Measurements from ENCODE around the gene BEAN1. TPM values are rescaled to one million over a fixed set of nuclear protein-coding genes. Genes with fewer than 3 reads are reported as not detected.

Gene BEAN1
- total RNA-seq, 6 donors from 2014 or later = 0.22 to 1.0 (median 0.35) TPM; not detected in 2

DNA sequence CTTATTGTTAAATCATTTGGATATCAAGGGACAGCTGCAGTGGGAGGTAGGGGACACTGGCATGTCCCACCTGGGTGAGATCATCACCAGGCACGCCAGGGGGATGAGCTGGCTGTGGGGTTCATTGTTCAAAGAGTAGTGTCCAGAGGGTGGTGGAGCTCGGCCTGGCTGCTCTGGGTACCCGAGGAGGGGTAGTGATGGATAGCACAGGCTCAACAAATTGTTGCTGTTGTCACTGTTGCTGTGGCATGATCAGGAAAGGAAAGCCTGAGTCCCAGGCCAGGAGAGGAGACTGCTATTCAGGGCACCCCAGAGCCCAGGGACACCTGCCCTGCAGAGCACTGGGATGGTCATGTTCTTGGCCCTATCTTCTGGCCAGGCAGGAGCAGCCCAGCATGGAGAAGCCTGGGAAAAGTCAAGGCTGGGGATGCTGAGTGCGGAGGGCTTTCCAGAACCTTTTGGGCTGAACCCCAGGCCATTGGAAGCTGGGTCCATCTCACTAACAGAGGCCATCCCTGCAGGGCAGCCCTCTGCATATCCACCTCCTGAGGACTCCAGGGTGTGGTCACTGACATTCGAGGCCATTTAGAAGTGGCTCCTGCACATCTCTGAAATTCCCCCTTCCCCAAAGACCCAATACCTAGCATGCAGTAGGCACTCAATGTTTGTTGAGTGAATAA, 12.1 kb downstream of the BEAN1 start:
- DNase-seq (no peak), ATAC-seq (ENCODE audit: low FRiP score in 2 of 2) (no peak)
- no peak overlapping the region for H3K27ac ChIP-seq
- TF ChIP-seq POLR2AphosphoS5 (IDR thresholded peaks at IDR 0.05) (no peak), POLR2A (IDR thresholded peaks at IDR 0.05) (no peak), EP300 (IDR thresholded peaks at IDR 0.05) (no peak)
- TF ChIP-seq, protein P1, sequence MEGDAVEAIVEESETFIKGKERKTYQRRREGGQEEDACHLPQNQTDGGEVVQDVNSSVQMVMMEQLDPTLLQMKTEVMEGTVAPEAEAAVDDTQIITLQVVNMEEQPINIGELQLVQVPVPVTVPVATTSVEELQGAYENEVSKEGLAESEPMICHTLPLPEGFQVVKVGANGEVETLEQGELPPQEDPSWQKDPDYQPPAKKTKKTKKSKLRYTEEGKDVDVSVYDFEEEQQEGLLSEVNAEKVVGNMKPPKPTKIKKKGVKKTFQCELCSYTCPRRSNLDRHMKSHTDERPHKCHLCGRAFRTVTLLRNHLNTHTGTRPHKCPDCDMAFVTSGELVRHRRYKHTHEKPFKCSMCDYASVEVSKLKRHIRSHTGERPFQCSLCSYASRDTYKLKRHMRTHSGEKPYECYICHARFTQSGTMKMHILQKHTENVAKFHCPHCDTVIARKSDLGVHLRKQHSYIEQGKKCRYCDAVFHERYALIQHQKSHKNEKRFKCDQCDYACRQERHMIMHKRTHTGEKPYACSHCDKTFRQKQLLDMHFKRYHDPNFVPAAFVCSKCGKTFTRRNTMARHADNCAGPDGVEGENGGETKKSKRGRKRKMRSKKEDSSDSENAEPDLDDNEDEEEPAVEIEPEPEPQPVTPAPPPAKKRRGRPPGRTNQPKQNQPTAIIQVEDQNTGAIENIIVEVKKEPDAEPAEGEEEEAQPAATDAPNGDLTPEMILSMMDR (IDR thresholded peaks at IDR 0.05) = no peak
- no peak overlapping the region for H3K4me3 ChIP-seq
- H3K36me3 ChIP-seq = no peaks in the 10 kb centered on the region
- no peaks in the 10 kb centered on the region for H3K9me3 ChIP-seq
- no peaks in the 10 kb centered on the region for H3K27me3 ChIP-seq
- no peaks in the 10 kb centered on the region for H3K4me1 ChIP-seq
- 78 to 97% methylated on average over 5 of the region's 5 CpGs for WGBS, 2 donors

DNA sequence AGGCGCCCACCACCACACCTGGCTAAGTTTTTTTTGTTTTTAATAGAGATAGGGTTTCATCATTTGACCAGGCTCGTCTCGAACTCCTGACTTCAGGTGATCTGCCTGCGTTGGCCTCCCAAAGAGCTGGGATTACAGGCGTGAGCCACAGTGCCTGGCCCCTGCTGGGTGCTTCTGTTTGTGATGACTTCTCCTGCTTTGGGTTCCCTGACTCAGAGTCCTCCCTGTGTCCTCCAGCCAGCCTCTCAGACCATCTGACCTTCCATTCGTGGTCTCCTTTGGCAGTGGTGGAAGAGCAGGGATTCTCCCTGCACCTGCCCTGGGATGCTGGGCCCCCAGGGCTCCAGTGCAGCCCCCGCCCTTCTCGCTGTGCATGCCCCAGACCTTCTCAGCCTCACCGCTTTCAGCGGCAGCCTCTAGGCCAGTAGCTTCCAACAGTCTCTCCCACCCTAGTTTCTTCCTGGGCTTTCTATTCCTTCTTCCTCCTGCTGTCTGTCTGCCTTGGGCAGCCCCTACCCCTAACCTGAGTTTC, 13.2 kb downstream of the BEAN1 start:
- TF ChIP-seq, protein P1 (IDR thresholded peaks at IDR 0.05) = no peak
- ATAC-seq (ENCODE audit: low FRiP score in 2 of 2) (no peak), DNase-seq (no peak)
- no peaks in the 10 kb centered on the region for H3K9me3 ChIP-seq
- no peaks in the 10 kb centered on the region for H3K4me1 ChIP-seq
- no peaks in the 10 kb centered on the region for H3K27me3 ChIP-seq
- no peak overlapping the region for H3K4me3 ChIP-seq
- no peak overlapping the region for H3K27ac ChIP-seq
- H3K36me3 ChIP-seq = no peaks in the 10 kb centered on the region
- WGBS, 2 donors = 90 to 94% methylated on average over 10 of the region's 10 CpGs

DNA sequence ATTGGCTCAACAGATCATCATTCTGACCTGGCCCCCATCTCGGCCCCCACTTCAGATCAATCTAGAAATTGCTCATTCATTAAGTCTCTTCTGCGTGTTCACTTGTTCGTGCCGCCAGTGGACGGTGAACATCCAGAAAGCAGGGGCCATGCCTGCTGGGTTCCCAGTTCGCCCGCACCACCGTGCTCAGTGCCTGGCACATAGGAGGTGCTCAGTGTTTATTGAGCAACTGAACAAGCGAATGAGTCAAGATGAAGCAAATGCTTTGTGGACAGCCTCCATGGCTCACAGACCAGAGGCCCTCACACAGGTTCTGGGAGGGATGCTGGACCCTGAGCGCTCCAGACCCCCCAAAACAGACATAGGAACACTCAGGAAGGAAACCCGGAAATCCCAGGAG, 13.9 kb downstream of the BEAN1 start:
- TF ChIP-seq, protein P1 (IDR thresholded peaks at IDR 0.05) = no peak
- TF ChIP-seq EP300 (IDR thresholded peaks at IDR 0.05) (no peak), POLR2A (IDR thresholded peaks at IDR 0.05) (no peak), POLR2AphosphoS5 (IDR thresholded peaks at IDR 0.05) (no peak)
- Histone ChIP-seq H3K27ac (no peak overlapping the region), H3K36me3 (no peaks in the 10 kb centered on the region), H3K27me3 (no peaks in the 10 kb centered on the region), H3K4me3 (no peak overlapping the region), H3K4me1 (no peaks in the 10 kb centered on the region), H3K9me3 (no peaks in the 10 kb centered on the region)
- ATAC-seq (ENCODE audit: low FRiP score in 2 of 2) (no peak), DNase-seq (no peak)
- 93 to 96% methylated on average over 11 of the region's 11 CpGs for WGBS, 2 donors

DNA sequence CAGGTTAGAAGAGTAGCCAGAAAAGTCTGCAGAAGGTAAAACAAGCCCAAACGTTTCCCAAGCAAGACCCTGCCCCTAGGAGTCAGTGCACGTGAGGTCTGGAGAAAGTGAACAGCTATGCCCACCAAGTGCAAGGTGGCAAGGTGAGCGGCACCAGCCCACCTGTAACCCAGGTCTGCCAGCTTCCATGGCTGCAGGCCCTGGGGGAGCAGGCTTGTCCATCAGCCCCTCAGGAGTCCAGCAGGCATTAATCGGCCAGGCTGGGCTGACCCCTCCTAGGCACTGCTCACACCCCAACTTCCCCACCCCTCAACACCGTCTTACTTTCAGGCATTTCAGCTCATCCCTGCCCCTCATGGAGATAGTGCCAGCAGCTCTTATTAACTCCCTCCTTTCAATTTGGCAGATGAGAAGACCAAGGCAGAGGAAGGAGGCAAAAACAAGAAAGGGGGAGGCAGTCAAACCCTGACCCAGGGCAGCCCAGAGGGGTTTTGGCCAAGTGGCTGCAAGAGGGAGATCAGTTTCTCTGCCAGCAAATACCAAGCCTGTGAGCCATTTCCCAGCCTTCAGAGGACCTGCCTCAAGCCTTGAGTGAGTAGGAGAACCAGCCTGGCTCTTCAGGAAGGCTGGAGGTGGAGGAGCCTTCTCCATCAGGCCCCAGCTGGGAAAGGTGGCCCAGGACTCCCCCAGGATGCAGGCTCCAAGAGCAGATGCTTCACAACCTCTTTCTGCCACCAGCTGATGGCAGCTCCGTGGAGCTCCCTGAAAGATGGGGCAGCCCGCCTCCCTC, 14.7 kb downstream of the BEAN1 start:
- no peak for DNase-seq
- ATAC-seq (ENCODE audit: low FRiP score in 2 of 2) = no peak
- TF ChIP-seq POLR2A (IDR thresholded peaks at IDR 0.05) = no peak
- TF ChIP-seq POLR2AphosphoS5 (IDR thresholded peaks at IDR 0.05) = no peak
- TF ChIP-seq, protein P1 (IDR thresholded peaks at IDR 0.05) = no peak
- no peak for TF ChIP-seq EP300 (IDR thresholded peaks at IDR 0.05)
- Histone ChIP-seq H3K4me1 (no peaks in the 10 kb centered on the region), H3K27ac (no peak overlapping the region), H3K4me3 (no peak overlapping the region), H3K9me3 (no peaks in the 10 kb centered on the region), H3K36me3 (no peaks in the 10 kb centered on the region), H3K27me3 (no peaks in the 10 kb centered on the region)
- WGBS, 2 donors = 83 to 84% methylated on average over 6 to 7 of the region's 7 CpGs
